H9 (cell line): ENCODE results near the gene JSRP1. TPM values are rescaled to one million over a fixed set of nuclear protein-coding genes. Genes with fewer than 3 reads are reported as not detected.

Experiments
- DNase-seq: peaks from one replicate; pipeline ENCODE4 v3.0.0-alpha.2; 2017
- H2AFZ ChIP-seq: one replicate; pipeline ENCODE4 v1.6.1; 2013; ENCODE audit warnings: mild to moderate bottlenecking, low read length, control low read depth, moderate library complexity
- H2AK5ac ChIP-seq: 2 replicates; pipeline ENCODE4 v1.6.1; 2013; ENCODE audit warnings: low read length, control low read depth, mixed read lengths; ENCODE audit not compliant: insufficient read length
- H2BK120ac ChIP-seq: one replicate; pipeline ENCODE4 v1.6.1; 2013; ENCODE audit warnings: low read depth, mild to moderate bottlenecking, low read length, control low read depth, inconsistent platforms; ENCODE audit not compliant: poor library complexity, severe bottlenecking
- H2BK12ac ChIP-seq: 2 replicates; pipeline ENCODE4 v1.6.1; 2013; ENCODE audit warnings: low read length, control low read depth, mixed read lengths, low read depth; ENCODE audit not compliant: insufficient read length
- H2BK15ac ChIP-seq: 2 replicates; pipeline ENCODE4 v1.6.1; 2013; ENCODE audit warnings: low read depth, low read length, control low read depth
- H2BK20ac ChIP-seq: one replicate; pipeline ENCODE4 v1.6.1; 2013; ENCODE audit warnings: low read depth, mild to moderate bottlenecking, low read length, control low read depth, inconsistent platforms; ENCODE audit not compliant: poor library complexity, severe bottlenecking
- H2BK5ac ChIP-seq: 2 replicates; pipeline ENCODE4 v1.6.1; 2013; ENCODE audit warnings: low read length, control low read depth, mixed read lengths; ENCODE audit not compliant: insufficient read length
- H3K14ac ChIP-seq: 2 replicates; pipeline ENCODE4 v1.6.1; 2013; ENCODE audit warnings: low read length, control low read depth; ENCODE audit not compliant: insufficient read depth
- H3K18ac ChIP-seq: 2 replicates; pipeline ENCODE4 v1.6.1; 2013; ENCODE audit warnings: low read depth, mild to moderate bottlenecking, mixed read lengths, low read length, control low read depth; ENCODE audit not compliant: insufficient read length
- H3K23ac ChIP-seq: 2 replicates; pipeline ENCODE4 v1.6.1; 2013; ENCODE audit warnings: low read length, control low read depth, mixed read lengths, low read depth; ENCODE audit not compliant: insufficient read length
- H3K23me2 ChIP-seq: 2 replicates; pipeline ENCODE4 v1.6.1; 2013; ENCODE audit warnings: low read depth, mild to moderate bottlenecking, mixed read lengths, low read length, control low read depth; ENCODE audit not compliant: insufficient read length, poor library complexity, severe bottlenecking
- H3K27ac ChIP-seq: 2 replicates; pipeline ENCODE4 v1.5.1; 2013; ENCODE audit warnings: low read length, control low read depth, mixed read lengths, low read depth; ENCODE audit not compliant: insufficient read length
- H3K27me3 ChIP-seq: 2 replicates; pipeline ENCODE4 v1.6.1; 2013; ENCODE audit warnings: low read length, control low read depth, inconsistent platforms; ENCODE audit not compliant: insufficient read depth
- H3K4ac ChIP-seq: 2 replicates; pipeline ENCODE4 v1.6.1; 2013; ENCODE audit warnings: low read depth, mild to moderate bottlenecking, control low read depth, inconsistent platforms, low read length, moderate library complexity
- H3K4me1 ChIP-seq: 2 replicates; pipeline ENCODE4 v1.6.1; 2013; ENCODE audit warnings: low read length, control low read depth, inconsistent platforms; ENCODE audit not compliant: insufficient read depth
- H3K4me2 ChIP-seq: 2 replicates; pipeline ENCODE4 v1.6.1; 2013; ENCODE audit warnings: low read length, control low read depth, mixed read lengths; ENCODE audit not compliant: insufficient read length, insufficient read depth
- H3K56ac ChIP-seq: 2 replicates; pipeline ENCODE4 v1.6.1; 2013; ENCODE audit warnings: low read depth, mild to moderate bottlenecking, mixed read lengths, low read length, control low read depth; ENCODE audit not compliant: insufficient read length
- H3K79me1 ChIP-seq: 2 replicates; pipeline ENCODE4 v1.6.1; 2013; ENCODE audit warnings: low read depth, mild to moderate bottlenecking, moderate library complexity, low read length, control low read depth, inconsistent platforms; ENCODE audit not compliant: insufficient read depth, poor library complexity, severe bottlenecking
- H3K79me2 ChIP-seq: 2 replicates; pipeline ENCODE4 v1.6.1; 2013; ENCODE audit warnings: low read length, control low read depth, inconsistent platforms; ENCODE audit not compliant: insufficient read depth
- H3K9ac ChIP-seq: 2 replicates; pipeline ENCODE4 v1.6.1; 2013; ENCODE audit warnings: low read length, control low read depth, mixed read lengths; ENCODE audit not compliant: insufficient read length; ENCODE audit errors: extremely low read depth
- H3K9me3 ChIP-seq: one replicate; pipeline ENCODE4 v1.6.1; 2013; ENCODE audit warnings: low read depth, low read length, inconsistent platforms; ENCODE audit not compliant: control insufficient read depth
- H3T11ph ChIP-seq: one replicate; pipeline ENCODE4 v1.6.1; 2013; ENCODE audit warnings: mild to moderate bottlenecking, low read length, control low read depth, inconsistent platforms
- H4K20me1 ChIP-seq: one replicate; pipeline ENCODE4 v1.6.1; 2013; ENCODE audit not compliant: control insufficient read depth, insufficient read length, insufficient read depth
- H4K5ac ChIP-seq: 2 replicates; pipeline ENCODE4 v1.6.1; 2013; ENCODE audit warnings: low read depth, mild to moderate bottlenecking, mixed read lengths, low read length, control low read depth; ENCODE audit not compliant: insufficient read length
- H4K8ac ChIP-seq: replicated peaks from 2 replicates; pipeline ENCODE4 v1.6.1; 2013; ENCODE audit warnings: low read length, control low read depth, mixed read lengths, low read depth; ENCODE audit not compliant: insufficient read length
- H4K91ac ChIP-seq: 2 replicates; pipeline ENCODE4 v1.6.1; 2013; ENCODE audit warnings: low read depth, mild to moderate bottlenecking, moderate library complexity, mixed read lengths, low read length, control low read depth; ENCODE audit not compliant: insufficient read length
- H3K27ac Mint-ChIP-seq, 3 experiments: 2 replicates in 2 of 3; 3 replicates in 1 of 3; pipeline ENCODE4 v1.8.0; 2020 to 2021; ENCODE audit warnings: mixed read lengths in 3 of 3, mild to moderate bottlenecking in 1 of 3, moderate library complexity in 1 of 3
- H3K27me3 Mint-ChIP-seq: 2 replicates; pipeline ENCODE4 v1.8.0; 2021; ENCODE audit warnings: low read depth, mild to moderate bottlenecking, moderate library complexity, mixed read lengths
- H3K36me3 Mint-ChIP-seq, 3 experiments: 2 replicates in 2 of 3; 3 replicates in 1 of 3; pipeline ENCODE4 v1.8.0; 2020 to 2021; ENCODE audit warnings: low read depth in 3 of 3, mixed read lengths in 3 of 3; ENCODE audit not compliant: insufficient read depth in 1 of 3
- H3K4me1 Mint-ChIP-seq, 2 experiments: 2 replicates each; pipeline ENCODE4 v1.8.0; 2020; ENCODE audit warnings: mixed read lengths in 2 of 2
- H3K4me3 Mint-ChIP-seq, 2 experiments: 2 replicates in 1 of 2; 3 replicates in 1 of 2; pipeline ENCODE4 v1.8.0; 2020 to 2021; ENCODE audit warnings: mild to moderate bottlenecking in 2 of 2, mixed read lengths in 2 of 2, moderate library complexity in 1 of 2
- H3K9me3 Mint-ChIP-seq, 2 experiments: 2 replicates in 1 of 2; 3 replicates in 1 of 2; pipeline ENCODE4 v1.8.0; 2020; ENCODE audit warnings: mild to moderate bottlenecking in 2 of 2, mixed read lengths in 2 of 2, moderate library complexity in 1 of 2
- CTCF ChIP-seq: fragments of 200-600 bp; sonication (generic); conservative IDR thresholded peaks from 3 replicates; pipeline ENCODE4 v1.8.0; 2021; ENCODE audit warnings: antibody characterized with exemption, mild to moderate bottlenecking
- WGBS: extraction: QIAGEN DNeasy Blood & Tissue Kit; methylation state at CpG from one replicate; pipeline ENCODE4 v1.1.7; 2013; ENCODE audit warnings: missing lambda C conversion rate, low lambda C conversion rate, mixed read lengths; ENCODE audit not compliant: insufficient read length; ENCODE audit errors: extremely low coverage; 5-methylcytosine and 5-hydroxymethylcytosine counted together
- total RNA-seq: library from RNA; stranded (reverse); gene quantifications from 2 replicates; pipeline ENCODE4 v1.2.1, GENCODE V29; 2021

The JSRP1 gene
- total RNA-seq, 1 experiment from 2014 or later, result 0.90 TPM

DNA sequence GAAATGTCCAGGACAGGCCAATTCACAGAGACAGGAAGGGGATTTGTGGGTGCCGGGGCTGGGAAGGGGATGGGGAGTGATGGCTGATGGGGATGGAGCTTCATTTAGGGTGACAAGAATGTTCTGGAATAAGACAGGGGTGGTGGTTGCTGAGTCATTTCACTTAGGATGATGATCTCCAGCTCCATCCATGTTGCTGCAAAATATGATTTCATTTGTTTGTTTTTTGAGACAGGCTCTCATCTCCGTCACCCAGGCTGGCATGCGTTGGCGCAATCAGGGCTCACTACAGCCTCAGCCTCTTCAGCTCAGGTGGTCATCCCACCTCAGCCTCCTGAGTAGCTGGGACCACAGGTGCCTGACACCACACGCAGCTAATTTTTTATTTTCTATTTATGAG lies 3.1 kb upstream of the JSRP1 start:
- Mint-ChIP-seq H3K36me3 (no peaks in the 10 kb centered on the region), H3K4me3 (no peak overlapping the region), H3K9me3 (no peaks in the 10 kb centered on the region), H3K27me3 (peaks cover 15% of the 10 kb centered on the region), H3K27ac (no peak overlapping the region; a peak in 1 of 7 replicates), H3K4me1 (no peaks in the 10 kb centered on the region)
- no peak overlapping the region for H3T11ph ChIP-seq
- H4K20me1 ChIP-seq, result no peaks in the 10 kb centered on the region
- no peak overlapping the region for H2BK20ac ChIP-seq
- H3K14ac ChIP-seq, result no peak overlapping the region
- no peak overlapping the region for H2BK5ac ChIP-seq
- H2BK120ac ChIP-seq, result no peak overlapping the region
- no peak overlapping the region for H3K4me2 ChIP-seq
- H3K9me3 ChIP-seq, result no peaks in the 10 kb centered on the region
- TF ChIP-seq CTCF, result no peak
- H3K4ac ChIP-seq, result no peak overlapping the region
- no peak overlapping the region for H2BK12ac ChIP-seq
- no peak overlapping the region for H2AFZ ChIP-seq
- H2AK5ac ChIP-seq, result no peak overlapping the region
- H2BK15ac ChIP-seq, result no peak overlapping the region
- no peak overlapping the region for H4K8ac ChIP-seq
- no peak for DNase-seq
- no peak overlapping the region for H3K9ac ChIP-seq
- WGBS, result no CpG with 5 or more reads among the region's 5 CpGs
- H3K23me2 ChIP-seq, result no peaks in the 10 kb centered on the region
- no peaks in the 10 kb centered on the region for H3K27me3 ChIP-seq
- H3K79me1 ChIP-seq, result no peaks in the 10 kb centered on the region
- no peaks in the 10 kb centered on the region for H3K4me1 ChIP-seq
- H4K91ac ChIP-seq, result no peak overlapping the region
- no peak overlapping the region for H3K18ac ChIP-seq
- no peak overlapping the region for H3K56ac ChIP-seq
- H3K79me2 ChIP-seq, result no peaks in the 10 kb centered on the region
- H3K27ac ChIP-seq, result no peak overlapping the region
- H3K23ac ChIP-seq, result no peak overlapping the region
- H4K5ac ChIP-seq, result no peak overlapping the region
